GOT3 (cell line): Measurements from ENCODE around the gene KCNK16.

Experiments used
- DNase-seq: peaks from one replicate; lab custom pipeline; 2025; ENCODE audit warnings: mixed read lengths; lab: John Stamatoyannopoulos, UW

Gene KCNK16

DNA sequence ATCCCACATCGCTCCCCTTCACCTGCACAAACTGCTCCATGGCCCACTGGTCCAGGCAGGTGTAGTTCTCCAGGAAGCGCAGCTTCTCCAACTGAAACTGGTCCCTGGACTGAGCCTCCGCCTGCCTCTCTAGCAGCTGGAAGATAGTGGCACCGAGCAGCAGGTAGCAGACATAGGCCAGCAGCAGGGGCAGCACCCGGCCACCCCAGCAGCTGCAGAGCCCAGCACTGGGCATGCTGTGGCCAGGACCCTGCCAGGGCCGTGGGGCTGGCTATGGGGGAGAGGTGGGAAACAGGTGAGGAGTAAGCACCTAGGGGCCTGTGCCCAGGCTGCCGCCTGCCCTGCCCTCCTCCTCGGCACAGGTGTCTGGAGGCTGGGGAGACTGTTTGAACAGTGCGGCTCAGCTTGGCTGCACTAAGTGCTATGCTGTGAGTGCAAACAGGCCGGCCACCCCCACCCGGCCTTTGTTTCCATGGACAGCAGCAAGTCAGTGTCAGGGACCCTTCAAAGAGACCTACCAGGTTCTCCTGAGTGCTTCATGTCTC lies at the start of gene KCNK16:
TSS of gene KCNK16 (minus strand) at position 397 of the 545 bp plus-strand sequence. CDS start at position 235, 162 bp downstream.
- no peak for DNase-seq

DNA sequence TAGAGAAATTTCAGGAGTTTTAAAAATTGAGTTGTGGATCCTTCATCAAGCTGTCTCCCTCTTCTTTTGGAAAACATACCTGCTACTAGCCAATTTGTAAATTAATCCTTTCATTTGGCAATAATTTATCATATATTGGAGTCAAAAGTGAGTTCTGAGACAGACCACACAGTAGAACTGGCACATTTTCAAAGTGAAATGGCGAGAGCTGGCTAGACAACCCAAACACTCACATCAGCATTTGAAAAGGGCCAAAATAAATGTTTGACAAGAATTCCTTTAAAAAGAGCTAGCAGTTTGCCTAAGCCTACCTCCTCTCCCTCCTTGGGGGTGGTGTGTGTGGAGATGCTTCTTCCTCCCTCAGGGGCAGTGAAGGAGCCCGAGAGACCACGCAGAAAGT lies 47.9 kb upstream of the KCNK16 start:
- DNase-seq: no peak

DNA sequence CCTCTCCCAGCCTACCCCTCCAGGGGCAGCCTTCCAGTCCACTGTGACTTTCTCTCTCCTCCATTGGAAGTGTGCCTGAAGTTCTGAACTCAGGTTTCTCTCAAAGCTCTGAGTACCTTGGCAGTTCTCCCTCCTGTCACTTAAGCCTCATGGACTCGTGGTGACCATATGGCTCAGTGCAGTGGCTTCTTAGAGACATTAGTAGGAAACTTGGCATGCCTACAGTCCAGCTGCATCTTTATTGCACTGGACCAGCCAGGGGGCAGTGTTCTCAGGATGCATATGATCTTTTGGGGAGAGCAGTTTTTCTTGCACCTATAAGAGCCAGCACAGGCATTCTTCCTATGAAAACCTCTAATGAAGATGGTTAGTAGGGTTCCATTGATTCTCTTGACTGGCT lies 47.5 kb upstream of the KCNK16 start:
- DNase-seq: no peak

DNA sequence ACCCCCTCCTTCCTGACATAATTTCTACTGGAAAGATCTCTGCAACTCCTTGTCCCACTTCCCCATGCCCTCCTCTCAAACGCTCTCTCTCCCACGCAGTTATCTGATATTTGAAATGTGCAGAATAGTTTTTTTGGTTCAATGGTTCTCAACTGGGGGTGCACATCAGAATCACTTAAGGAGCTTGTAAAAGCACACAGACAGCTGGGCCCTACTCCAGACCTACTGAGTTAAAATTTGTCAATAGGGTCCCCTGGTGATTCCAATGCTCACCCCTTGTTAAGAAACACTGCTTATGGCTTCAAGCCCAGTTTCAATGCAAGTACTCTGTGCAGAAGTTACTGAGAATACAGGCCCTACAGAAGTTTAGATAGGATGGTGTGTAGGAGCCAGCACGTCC lies 45.2 kb upstream of the KCNK16 start:
- DNase-seq: no peak

DNA sequence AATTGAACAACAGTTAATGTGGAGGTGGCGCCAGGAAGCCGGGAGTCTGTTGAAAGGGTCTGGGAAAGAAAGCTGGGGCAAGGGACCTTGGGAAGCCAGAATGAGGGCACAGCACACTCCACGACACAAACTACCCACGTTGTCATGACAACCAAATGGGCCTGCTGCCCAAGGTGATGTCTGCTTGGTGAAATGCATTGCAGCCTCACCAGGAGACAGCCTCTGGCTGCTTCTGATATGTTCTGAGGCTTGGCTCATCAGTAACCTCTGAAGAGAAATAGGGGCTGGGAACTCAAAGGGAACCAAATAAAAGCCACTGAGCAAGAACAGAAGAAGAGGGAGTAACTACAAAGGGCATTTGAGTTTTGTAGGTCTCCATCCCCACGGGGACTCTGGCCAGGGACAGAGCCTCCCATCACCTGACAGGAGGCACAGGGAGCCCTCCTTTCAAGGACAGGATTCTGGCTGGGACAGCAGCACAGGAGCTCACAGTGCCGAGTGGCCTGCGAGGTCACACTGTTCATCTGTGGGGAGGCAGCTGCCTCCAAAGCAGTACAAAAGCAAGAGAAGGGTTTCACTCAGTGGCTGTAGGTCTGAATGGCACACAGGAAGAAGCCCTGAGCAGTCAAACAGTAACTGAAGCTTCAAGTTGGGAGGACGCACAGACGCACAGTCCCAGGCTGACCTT lies 44.6 kb upstream of the KCNK16 start:
- DNase-seq: no peak

DNA sequence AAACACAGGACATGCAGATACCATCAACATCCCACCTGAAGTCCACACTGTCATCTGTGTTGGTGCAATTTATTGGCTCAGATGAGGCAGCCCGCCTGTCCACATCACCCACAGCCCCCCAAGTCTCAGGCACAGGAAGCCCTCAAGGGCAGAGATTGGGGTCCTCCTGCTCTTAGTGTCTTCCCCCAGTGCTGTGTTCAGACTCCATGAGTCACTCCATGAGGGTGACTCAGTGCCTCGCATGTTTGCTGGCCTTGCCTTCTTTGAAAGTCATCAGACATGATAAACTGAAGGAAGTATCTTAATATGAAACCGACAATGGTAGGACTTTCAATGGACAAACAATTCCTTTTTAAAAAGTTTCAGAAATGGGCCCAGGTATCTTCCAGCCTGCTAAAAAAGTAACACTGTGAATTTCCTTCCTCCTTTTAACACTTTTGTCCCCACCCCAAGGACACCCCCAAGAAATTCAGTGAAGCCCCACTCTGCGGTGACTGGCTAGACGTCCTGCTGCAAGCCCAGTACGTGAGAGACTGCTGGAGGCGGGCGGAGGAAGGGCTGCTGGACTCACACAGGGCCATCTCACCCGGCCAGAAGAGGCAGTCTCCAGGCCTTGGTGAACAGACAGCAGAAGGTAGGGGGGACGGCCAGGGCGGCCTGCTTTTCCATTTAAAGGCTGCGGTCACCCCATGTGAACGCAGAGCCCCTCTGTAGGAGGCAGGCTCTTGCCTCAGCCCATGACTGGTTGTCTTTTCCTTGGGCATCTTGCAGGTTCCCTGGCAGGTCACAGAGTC lies 43.0 kb upstream of the KCNK16 start:
- DNase-seq: no peak

DNA sequence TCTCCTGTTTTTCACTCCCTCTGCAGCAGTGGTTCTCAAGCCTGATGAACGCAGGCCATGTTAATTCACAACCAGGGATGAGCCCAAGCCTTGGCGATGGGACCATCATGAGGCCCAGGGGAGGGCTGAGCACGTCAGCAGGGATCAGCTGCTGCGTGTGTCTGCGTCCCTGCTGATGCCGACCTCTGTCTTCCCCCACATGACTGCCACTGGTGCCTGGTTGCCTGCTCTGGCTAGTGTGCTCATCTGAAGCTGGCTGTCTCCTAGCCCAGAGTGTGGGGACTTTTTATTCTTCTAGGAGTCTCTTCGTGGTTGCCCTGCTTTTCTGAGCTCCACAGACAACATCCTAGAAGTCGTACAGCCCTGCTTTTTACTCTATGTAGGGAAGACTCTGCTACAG lies 40.8 kb upstream of the KCNK16 start:
- no peak for DNase-seq

DNA sequence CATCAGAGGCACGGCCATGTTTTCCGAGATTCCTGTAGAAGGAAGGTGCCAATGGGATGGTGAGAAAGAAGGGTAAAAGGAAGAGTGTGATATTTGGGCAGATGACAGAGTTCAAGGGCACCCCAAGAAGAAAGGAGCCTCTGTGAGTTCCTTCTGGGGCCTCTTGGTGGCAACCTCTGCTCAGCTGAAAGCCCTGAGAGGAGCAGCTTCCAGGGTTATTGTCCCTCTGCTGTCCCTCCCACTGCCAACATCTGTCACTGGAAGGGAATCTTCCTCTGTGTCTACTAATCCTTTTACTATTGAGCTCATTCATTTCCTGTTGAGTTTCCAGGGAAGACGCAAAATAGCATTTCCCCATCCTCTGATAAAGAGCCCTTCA lies 40.0 kb upstream of the KCNK16 start:
- DNase-seq: no peak

DNA sequence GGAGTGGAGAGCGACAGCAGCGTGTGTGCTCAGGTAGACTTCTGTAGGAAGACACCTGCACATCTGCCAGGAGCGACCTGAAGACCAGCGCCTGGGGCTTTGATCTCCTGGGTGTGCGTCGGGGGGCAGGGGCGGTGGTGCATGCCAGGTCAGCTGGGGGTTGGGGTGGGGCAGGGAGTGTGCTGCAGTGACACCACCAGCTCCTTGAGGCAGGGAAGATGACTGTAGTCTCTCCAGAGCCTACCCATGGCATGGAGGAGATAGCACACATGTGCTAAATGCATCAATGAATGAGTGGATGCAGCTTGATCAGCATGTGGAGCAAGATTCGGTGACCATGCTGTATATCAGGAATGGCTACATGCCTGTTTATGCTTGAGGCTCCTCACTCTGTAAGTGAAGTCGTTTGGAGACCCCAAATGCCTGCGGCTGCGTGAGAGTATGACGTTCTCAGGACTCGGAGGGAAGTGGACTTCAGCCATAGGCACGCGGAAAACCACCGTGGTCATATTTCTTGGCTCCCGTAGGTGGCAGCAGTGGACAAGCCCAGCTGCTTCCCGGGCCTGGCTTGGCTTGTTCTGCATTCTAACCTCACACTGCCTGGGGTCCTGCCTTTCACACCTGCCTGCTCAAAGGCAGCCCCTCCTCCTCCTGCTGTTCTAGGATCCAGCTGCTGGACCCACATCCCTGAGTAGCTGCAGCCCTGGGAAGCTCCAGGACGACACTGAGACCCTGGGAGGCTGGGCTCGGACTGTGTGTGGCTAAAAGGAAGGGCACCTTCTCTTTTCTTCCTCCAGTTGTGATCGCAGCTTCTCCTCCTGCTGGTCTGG lies 39.4 kb upstream of the KCNK16 start:
- DNase-seq: no peak

DNA sequence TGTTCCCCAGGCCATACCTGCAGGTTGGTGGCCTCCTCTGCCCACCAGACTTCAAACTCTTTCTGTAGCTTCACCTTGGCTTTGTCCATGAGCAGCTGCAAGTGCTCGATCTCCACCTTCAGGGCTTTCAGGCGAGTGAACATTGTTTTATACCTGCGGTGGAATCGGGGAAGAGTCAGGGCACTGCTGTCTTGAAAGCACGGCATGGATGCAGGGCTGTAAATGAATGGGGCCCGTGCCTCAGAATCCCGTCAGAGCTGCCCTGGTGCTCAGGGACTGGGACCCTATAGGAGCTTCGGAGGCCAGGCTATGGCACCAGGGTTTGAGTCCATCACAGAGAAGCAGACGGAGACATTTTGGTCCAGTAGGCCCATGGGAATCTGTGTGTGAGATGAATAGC lies 37.9 kb upstream of the KCNK16 start:
- DNase-seq: no peak

DNA sequence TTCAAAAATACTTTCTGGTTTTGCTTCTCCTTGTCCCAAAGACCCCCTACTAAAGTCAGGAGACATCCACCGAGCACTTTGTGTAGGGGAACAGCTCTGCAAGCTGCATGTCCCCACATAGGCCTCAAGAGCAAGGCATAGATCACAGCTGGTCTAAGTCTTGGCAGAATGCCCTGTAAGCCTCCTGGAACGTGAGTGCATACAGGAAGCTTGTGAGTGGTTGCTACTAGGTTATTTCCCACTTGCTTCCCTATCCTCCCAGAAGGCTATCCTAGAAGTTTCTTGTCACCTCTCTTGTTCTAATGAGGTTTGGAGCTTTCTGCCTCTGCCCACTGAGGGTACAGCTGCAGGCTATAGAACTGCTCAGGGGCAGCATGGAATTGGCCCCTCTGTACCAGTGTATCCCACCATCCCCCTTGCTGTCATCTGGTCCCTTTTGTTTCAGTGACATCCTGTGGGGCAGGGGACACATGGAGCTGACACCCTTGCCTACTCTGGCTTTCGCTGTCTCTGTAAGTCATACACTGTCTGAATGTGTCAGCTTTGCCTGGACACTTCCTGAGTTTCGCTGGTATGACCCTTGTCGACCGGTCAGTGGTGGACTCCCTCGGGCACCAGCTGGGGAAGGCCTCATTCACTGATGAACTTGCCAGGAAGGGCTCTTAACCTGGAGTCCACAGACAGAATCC lies 35.6 kb upstream of the KCNK16 start:
- no peak for DNase-seq

DNA sequence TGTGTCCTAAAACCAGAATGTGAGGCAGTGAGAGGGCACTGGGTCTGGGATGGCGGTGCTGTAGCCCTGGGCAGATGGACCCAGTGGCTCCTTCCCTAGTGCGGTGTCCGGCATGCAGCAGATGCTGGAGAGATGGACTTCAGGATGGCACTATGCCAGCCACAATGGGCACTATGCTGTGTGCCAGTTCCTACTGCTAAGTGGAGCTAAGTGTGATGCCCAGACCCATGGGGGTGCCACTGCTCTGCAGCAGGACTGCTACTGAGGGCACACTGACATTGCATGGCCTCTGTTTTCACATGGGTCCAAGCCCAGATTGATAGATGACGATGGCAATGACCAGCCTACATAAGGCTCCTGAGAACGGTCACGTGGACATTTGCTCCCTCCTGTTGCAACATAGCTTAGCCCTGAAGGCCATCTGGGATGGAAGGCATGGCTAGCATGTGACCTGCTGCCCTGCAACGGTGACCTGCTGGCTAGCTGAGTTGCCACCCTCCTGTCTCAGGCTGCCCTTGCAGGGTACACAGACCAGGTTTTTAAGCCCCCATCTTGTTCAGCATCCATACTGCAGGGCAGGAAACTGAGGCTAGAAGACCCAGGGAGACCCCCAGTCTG lies 31.3 kb upstream of the KCNK16 start:
- no peak for DNase-seq

DNA sequence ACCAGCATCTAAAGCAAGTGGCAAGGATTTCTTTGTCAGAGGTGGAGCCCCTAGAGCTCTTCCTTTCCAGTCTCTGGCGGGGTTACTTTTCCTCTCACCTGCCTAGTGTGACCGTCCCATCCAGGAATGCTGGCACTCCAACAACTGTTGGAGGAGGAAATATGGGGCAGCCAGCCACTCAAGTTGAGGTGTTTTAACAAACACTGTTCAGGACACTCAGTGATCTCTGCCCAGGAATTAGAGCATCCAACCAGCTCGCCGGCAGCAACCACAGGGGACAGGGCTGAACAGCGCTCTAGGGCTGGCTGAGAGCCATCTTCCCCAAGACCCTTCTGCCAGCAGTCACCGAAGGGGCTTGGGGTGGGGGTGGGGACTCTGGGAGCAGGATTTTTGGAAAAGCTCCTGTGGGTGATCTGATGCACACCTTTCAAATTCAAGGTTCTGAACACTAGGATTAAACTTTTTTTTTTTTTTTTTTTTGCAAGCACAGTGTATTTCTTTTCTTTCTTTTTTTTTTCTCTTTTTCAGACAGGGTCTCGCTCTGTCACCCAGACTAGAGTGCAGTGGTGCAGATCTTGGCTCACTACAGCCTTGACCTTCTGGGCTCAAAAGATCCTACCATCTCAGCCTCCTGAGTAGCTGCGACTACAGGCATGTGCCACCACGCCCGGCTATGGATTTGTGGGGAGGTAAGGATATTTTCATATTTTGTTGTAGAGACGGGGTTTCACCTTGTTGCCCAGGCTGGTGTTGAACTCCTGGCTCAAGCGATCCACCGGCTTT lies 28.4 kb upstream of the KCNK16 start:
- no peak for DNase-seq

DNA sequence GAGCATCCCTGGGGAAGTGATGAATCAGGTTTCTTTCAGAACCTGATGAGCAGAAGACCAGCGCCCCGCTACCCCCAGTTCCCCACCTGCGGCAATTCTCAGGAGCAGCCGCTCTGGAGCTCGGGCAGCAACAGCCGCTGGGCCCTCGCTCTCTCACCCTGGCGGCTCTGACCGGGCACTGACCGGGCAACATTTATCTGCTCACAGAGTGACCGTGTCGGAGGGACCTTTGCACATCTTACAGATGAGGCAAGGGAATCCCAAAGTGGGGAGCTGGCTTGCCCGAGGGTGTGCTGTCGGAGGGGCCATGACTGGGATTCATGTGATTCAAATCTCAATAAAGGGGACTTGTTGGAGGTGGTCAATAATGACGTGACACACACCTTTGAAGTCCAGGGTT lies 26.2 kb upstream of the KCNK16 start:
- no peak for DNase-seq

DNA sequence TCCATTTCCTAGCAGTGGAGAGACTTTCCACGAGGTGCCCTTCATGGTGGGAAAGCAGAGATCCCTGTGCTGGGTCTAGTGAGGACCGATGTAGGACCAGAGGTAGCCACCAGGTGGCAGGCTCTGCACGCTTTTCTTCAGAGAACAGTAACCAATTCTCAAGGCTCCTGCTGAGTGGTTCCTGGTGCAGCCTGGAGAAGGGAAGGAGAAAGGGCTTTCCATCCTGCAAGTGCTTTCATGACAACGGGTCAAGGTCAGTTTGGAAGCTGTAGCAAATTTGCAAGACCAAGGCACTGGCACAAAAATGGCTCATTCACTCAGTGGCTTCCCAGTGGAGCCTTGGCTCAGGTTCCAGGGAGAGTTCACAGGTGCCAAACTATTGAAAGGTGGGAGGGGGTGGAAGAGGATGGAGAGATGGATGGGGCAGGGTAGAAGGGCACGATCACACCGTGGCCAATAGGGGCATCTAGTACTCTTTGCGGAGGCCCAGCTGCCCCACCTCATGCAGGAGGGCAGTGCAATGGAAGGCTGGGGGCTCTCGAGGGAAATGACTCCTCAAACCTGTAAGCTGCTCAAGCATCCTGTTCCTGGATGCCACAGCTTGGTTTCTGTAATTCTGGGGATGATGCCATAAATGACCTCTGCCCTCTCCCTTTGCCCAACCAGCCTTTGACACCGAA lies 25.5 kb upstream of the KCNK16 start:
- no peak for DNase-seq

DNA sequence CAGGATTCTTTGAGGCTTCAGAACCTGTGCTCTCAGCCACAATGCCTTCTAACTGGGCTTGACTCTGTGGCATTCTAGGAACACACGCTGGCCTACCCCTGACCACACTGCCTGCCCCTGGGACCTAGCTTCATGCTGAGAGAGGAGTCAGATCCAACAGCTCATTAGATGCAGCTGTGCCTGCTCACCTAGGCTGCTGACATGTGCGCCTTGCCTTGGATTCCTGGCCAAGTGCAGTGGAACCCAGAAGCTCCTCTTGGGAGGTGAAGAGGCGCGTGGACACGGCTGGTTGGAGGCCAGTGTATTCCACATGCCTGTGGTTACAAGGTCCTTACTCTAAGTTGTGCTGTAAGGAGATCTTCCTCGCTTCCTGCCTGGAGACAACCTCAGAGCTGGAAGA lies 24.7 kb upstream of the KCNK16 start:
- DNase-seq: no peak

DNA sequence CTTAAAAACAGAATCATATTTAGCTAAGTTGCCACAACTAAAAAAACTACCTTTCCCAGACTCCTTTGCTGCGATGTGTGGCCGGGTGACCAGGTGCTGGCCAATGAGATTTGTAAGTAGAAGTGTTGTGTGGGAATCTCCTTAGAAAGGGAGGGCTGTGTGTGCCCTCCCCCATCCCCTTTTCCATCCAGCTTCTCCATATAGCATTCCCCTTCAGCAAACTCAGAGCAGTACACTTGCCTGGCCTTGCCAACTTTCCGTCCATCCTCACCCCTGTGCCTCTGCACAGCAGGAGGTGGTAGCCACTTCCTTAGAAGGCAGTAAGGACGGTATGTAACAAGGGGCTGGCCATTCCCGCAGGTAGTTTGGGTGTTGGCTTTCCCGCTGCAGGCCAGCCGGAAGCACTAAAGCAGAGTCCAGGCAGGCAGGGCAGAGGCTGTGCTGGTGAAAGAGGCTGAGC lies 22.3 kb upstream of the KCNK16 start:
- DNase-seq: no peak

DNA sequence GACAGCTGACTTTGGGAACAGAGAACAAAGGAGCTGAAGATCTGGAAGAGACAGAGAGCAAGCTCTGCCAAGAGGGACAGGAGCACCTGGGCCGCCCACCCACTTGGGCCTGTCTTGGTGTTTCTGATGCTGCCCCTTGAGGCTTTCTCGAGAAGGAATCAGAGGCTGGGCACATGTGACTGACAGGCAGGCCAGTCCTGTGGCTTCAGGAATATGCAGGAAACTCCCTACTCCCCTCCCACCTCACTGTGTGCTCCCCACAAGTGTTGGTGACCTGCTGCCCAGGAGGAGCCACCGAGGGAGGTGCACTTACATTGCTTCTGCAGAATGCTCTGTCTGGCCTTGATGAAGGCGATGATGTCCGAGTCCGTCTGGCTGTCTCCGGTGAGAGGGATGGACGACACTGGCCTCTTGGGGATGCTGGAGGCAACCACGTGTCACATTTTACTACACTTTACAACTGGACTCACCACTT lies 20.9 kb upstream of the KCNK16 start:
- no peak for DNase-seq

DNA sequence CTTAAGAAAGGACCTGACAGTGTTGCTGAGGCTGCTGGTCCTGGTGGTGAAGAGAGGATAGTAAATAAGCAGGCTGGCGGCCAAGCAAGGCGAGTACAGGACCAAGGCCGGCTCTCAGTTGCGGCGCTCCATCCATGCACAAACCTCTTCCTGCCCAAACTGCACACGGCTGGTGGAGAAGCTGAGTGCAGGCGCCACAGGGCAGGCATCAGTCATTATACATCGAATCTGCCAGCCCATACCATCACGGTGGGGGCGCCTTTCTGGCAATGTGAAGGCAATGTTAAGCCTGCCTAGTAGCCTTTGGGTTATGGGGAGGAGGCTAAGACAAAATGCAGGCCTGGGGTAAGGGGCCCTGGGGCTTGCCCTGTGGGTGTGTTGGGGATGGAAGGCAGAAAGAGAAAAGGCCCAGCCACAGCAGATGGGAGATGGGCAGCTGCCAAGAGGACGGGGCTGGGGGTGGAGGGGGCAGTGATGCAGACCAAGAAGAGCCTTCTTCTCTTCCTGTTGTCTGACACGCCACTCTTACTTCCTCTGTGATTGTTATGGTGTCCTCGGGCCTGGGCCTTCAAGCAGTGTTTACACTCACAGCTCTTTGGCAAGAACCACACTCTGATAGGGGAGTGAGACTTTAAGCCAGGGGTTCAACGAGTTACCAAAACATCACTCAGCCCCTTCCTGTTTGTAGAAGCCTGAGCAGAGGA lies 20.3 kb upstream of the KCNK16 start:
- no peak for DNase-seq
